Fibroblast of mammary gland (primary cell): ENCODE measurements around the gene HLA-E.
"Not testable (repeated sequence)": the region's sequence is repeated elsewhere in the genome, so short reads cannot be mapped to it uniquely, and the experiment has no call there.

ENCODE experiments used
- DNase-seq: peaks from one replicate; pipeline ENCODE4 v3.0.0-alpha.2; 2010; ENCODE audit warnings: low read depth
- H3K4me3 ChIP-seq: 2 replicates; pipeline ENCODE4 v1.5.1; 2011; ENCODE audit warnings: low read depth, mild to moderate bottlenecking, low read length, moderate library complexity; ENCODE audit not compliant: control insufficient read depth
- TF ChIP-seq, protein P1 (sequence below): conservative IDR thresholded peaks from 2 replicates; pipeline ENCODE4 v1.5.1; 2011; ENCODE audit warnings: low read depth, low read length, inconsistent platforms; ENCODE audit not compliant: control insufficient read depth, insufficient read depth

HLA-E gene

DNA sequence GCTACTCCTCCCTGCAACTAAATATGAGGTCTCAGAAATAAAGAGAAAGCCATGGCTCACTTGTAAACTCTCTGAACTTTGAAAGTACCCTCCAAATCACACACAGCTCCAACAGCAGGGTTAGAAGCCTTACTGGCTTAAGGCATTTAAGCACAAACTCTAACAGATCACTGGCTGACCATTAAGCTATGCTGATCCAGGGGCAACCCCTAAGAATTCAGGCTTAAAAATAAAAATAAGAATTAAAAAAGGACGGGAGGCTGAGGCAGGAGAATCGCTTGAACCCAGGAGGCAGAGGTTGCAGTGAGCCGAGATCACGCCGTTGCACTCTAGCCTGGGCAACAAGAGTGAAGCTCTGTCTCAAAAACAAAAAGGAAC lies 21.8 kb downstream of the HLA-E start:
- no peak overlapping the region for H3K4me3 ChIP-seq
- DNase-seq = no peak
- TF ChIP-seq, protein P1, sequence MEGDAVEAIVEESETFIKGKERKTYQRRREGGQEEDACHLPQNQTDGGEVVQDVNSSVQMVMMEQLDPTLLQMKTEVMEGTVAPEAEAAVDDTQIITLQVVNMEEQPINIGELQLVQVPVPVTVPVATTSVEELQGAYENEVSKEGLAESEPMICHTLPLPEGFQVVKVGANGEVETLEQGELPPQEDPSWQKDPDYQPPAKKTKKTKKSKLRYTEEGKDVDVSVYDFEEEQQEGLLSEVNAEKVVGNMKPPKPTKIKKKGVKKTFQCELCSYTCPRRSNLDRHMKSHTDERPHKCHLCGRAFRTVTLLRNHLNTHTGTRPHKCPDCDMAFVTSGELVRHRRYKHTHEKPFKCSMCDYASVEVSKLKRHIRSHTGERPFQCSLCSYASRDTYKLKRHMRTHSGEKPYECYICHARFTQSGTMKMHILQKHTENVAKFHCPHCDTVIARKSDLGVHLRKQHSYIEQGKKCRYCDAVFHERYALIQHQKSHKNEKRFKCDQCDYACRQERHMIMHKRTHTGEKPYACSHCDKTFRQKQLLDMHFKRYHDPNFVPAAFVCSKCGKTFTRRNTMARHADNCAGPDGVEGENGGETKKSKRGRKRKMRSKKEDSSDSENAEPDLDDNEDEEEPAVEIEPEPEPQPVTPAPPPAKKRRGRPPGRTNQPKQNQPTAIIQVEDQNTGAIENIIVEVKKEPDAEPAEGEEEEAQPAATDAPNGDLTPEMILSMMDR = no peak

GRCh38 chr6:30513451-30513850 lies 24.1 kb downstream of the HLA-E start:
- H3K4me3 ChIP-seq = no peak overlapping the region
- TF ChIP-seq, protein P1 = no peak
- no peak for DNase-seq

GRCh38 chr6:30515106-30515505 lies 25.8 kb downstream of the HLA-E start:
- DNase-seq = no peak
- TF ChIP-seq, protein P1 = no peak
- H3K4me3 ChIP-seq = no peak overlapping the region

DNA sequence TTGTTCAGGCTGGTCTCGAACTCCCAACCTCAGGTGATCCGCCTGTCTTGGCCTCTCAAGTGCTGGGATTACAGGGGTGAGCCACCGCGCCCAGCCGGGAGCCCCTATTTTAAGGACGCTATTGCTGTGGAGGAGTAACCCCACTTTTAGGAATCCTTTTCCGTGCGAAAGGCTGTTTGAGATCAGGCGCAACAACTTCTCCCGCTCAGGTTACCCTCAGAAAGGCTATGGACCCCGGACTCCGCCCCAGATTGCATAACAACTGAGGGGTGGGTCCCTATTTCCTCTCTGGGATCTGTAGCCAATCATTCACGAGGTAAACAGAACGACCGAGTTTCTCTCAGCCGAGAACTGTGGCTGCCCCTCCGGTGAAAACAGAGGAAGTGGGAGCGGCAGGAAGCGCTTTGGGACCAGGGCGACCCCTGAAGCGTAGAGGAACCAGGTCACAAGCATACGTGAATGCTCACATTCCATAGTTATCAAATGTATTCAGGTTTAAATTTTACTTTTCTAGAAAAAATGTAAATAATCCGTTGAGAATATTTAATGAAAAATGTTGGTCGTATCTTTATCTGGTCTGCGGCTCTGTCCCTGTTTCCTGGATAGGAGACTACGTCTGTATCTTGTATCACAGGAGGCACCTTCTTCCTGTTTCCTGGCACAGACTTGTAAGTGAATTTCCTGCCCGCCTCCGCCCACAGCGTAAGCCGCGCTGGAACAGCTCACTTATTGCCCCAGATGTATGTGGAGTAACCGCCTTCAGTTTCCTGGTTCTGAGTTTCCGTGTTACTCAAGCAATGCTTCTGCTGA lies 26.8 kb downstream of the HLA-E start:
- TF ChIP-seq, protein P1 = no peak
- peak; percentile 98 for DNase-seq

DNA sequence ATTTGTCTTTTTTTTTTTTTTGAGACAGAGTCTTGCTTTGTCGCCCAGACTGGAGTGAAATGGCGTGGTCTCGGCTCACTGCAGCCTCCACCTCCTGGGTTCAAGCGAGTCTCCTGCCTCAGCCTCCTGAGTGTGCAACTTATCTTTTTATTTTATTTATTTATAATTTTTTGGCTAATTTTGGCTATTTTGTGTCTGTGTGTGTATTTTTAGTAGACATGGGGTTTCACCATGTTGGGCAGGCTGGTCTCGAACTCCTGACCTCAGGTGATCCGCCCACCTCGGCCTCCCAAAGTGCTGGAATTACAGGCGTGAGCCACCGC lies 27.4 kb downstream of the HLA-E start:
- not testable (repeated sequence) for DNase-seq
- peak overlapping the region; percentile 59 for H3K4me3 ChIP-seq

More for the DNA sequence above, 26.8 kb downstream of the HLA-E start:
- H3K4me3 ChIP-seq = peak overlapping the region; percentile 59

DNA sequence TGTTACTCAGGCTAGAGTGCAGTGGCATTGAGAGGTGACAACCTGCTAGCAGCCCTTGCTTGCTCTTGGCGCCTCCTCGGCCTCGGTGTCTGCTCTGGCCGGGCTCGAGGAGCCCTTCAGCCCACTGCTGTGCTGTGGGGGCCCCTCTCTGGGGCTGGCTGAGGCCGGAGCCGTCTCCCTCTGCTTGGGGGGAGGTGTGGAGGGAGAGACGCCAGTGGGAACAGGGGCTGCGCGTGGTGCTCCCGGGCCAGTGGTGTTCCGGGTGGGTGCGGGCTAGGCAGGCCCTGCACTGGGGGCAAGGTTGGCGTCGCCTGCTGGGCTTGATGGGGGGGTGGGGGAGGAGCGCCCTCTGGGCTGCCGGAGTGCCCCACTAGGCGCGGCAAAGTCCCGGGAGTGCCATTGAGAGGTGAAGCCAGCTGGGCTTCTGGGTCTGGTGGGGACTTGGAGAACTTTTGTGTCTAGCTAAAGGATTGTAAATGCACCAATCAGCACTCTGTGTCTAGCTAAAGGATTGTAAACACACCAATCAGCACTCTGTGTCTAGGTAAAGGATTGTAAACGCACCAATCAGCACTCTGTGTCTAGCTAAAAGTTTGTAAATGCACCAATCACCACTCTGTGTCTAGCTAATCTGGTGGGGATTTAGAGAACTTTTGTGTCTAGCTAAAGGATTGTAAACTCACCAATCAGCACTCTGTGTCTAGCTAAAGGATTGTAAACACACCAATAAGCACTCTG lies 28.6 kb downstream of the HLA-E start:
- H3K4me3 ChIP-seq, DNase-seq: not testable (repeated sequence)

GRCh38 chr6:30518505-30519145 lies 29.3 kb downstream of the HLA-E start:
- H3K4me3 ChIP-seq, DNase-seq: not testable (repeated sequence)

- TF ChIP-seq, protein P1 = no peak
- H3K4me3 ChIP-seq = no peak overlapping the region
- DNase-seq = no peak
Observed at GRCh38 chr6:30520522-30520921, 31.2 kb downstream of the HLA-E start.

- H3K4me3 ChIP-seq = not testable (repeated sequence)
- peak; percentile 33 for DNase-seq
Observed at GRCh38 chr6:30521082-30521481, 31.8 kb downstream of the HLA-E start.

DNA sequence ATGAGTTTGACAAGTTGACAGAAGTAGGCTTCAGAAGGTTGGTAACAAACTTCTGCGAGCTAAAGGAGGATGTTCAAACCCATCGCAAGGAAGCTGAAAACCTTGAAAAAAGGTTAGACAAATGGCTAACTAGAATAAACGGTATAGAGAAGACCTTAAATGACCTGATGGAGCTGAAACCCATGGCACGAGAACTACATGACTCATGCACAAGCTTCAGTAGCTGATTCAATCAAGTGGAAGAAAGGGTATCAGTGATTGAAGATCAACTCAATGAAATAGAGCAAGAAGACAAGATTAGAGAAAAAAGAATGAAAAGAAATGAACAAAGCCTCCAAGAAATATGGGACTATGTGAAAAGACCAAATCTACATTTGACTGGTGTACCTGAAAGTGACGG lies 32.6 kb downstream of the HLA-E start:
- DNase-seq = peak; percentile 44

GRCh38 chr6:30526444-30526843 lies 37.1 kb downstream of the HLA-E start:
- not testable (repeated sequence) for DNase-seq, H3K4me3 ChIP-seq

More for the DNA sequence above, 32.6 kb downstream of the HLA-E start:
- not testable (repeated sequence) for H3K4me3 ChIP-seq
